DND-41 (cell line): ENCODE measurements around the gene NDUFB6.

ENCODE experiments used
- EZH2 ChIP-seq: IDR thresholded peaks from 3 replicates; pipeline ENCODE4 v1.6.1; 2012; ENCODE audit warnings: borderline replicate concordance, low read depth, mild to moderate bottlenecking, moderate library complexity, low read length, inconsistent platforms; ENCODE audit not compliant: severe bottlenecking
- TF ChIP-seq, protein P1 (sequence below): IDR thresholded peaks from 2 replicates; pipeline ENCODE4 v1.5.1; 2012; ENCODE audit warnings: borderline replicate concordance, low read length, moderate library complexity, mild to moderate bottlenecking; ENCODE audit not compliant: poor library complexity, severe bottlenecking; ENCODE audit errors: extremely low read depth

DNA sequence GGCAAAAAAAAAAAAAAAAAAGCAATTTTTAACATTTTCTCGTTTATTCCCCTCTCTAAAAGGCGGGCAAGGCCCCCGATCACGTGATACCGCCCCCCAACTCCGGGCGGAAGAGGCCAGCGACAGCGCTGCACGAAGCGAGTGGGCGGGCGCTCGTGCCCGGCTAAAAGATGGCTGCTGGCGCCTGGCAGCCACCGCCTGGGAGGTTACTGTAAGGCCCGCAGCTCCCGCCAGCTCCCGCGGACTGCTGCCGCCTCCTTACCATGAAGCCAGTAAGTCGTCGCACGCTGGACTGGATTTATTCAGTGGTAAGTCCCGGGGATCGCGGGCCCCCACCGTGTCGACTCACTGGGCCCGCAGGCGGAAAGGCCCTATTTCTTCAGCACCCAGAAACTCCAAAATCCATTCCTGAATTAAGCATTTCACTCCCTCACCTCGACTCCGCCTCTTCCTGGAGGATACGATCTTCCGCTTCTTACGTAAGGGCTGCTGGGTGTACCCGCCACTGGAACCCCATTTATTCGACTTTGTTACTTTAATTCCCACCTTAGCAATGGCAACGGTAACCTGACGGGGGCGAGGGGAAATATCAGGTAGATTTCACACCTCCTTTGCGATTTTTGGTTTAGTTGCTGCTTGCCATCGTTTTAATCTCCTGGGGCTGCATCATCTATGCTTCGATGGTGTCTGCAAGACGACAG lies 20.6 kb downstream of the NDUFB6 start, which contains the start of the genes SMIM27 and TOPORS:
- TF ChIP-seq, protein P1, sequence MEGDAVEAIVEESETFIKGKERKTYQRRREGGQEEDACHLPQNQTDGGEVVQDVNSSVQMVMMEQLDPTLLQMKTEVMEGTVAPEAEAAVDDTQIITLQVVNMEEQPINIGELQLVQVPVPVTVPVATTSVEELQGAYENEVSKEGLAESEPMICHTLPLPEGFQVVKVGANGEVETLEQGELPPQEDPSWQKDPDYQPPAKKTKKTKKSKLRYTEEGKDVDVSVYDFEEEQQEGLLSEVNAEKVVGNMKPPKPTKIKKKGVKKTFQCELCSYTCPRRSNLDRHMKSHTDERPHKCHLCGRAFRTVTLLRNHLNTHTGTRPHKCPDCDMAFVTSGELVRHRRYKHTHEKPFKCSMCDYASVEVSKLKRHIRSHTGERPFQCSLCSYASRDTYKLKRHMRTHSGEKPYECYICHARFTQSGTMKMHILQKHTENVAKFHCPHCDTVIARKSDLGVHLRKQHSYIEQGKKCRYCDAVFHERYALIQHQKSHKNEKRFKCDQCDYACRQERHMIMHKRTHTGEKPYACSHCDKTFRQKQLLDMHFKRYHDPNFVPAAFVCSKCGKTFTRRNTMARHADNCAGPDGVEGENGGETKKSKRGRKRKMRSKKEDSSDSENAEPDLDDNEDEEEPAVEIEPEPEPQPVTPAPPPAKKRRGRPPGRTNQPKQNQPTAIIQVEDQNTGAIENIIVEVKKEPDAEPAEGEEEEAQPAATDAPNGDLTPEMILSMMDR = peak; percentile 5
- no peak for TF ChIP-seq EZH2
